Activated CD4-positive, alpha-beta T cell treated with anti-CD3 and anti-CD28 coated beads for 4 hours (primary cell): ENCODE measurements around the gene MRPL12.

ENCODE experiments used
- DNase-seq, 2 donors: peaks; one replicate each; pipeline ENCODE4 v3.0.0-alpha.2; 2020

MRPL12 gene

GRCh38 chr17:81683208-81683583 is 20.0 kb upstream of the MRPL12 start:
- DNase-seq, result no peak

GRCh38 chr17:81683584-81684441 is 19.4 kb upstream of the MRPL12 start, which contains the start of the genes ARL16 and HGS:
Gene ARL16, minus strand, starts transcription at chr17:81683797. Its CDS starts 44 bp downstream, at chr17:81683753.
Gene HGS, plus strand, starts transcription at chr17:81684011. Its CDS starts 56 bp downstream, at chr17:81684067.
- peak; percentile 96 to 97 for DNase-seq

- DNase-seq, result no peak
Observed at GRCh38 chr17:81684442-81684911, 18.7 kb upstream of the MRPL12 start.

GRCh38 chr17:81685108-81685507 is 18.1 kb upstream of the MRPL12 start:
- peak; percentile 53 to 60 for DNase-seq

GRCh38 chr17:81686614-81687013 is 16.6 kb upstream of the MRPL12 start:
- DNase-seq, result no peak

GRCh38 chr17:81687770-81688541 is 15.2 kb upstream of the MRPL12 start:
- DNase-seq, result no peak

GRCh38 chr17:81688616-81689015 is 14.6 kb upstream of the MRPL12 start:
- DNase-seq, result no peak

- DNase-seq, result no peak
Observed at GRCh38 chr17:81690066-81690465, 13.1 kb upstream of the MRPL12 start.

GRCh38 chr17:81690549-81690948 is 12.6 kb upstream of the MRPL12 start:
- no peak for DNase-seq

- DNase-seq, result no peak
Observed at GRCh38 chr17:81691196-81691595, 12.0 kb upstream of the MRPL12 start.

- no peak for DNase-seq
Observed at GRCh38 chr17:81691608-81692007, 11.6 kb upstream of the MRPL12 start.

- no peak for DNase-seq
Observed at GRCh38 chr17:81693509-81694210, 9.5 kb upstream of the MRPL12 start.

GRCh38 chr17:81694810-81695209 is 8.4 kb upstream of the MRPL12 start:
- no peak for DNase-seq

- DNase-seq, result no peak
Observed at GRCh38 chr17:81695211-81695610, 8.0 kb upstream of the MRPL12 start.

GRCh38 chr17:81695801-81696200 is 7.4 kb upstream of the MRPL12 start:
- no peak for DNase-seq

- DNase-seq, result no peak
Observed at GRCh38 chr17:81696218-81696941, 6.8 kb upstream of the MRPL12 start.

- DNase-seq, result no peak
Observed at GRCh38 chr17:81697261-81698044, 5.7 kb upstream of the MRPL12 start.

GRCh38 chr17:81700353-81701287 is 2.5 kb upstream of the MRPL12 start:
- no peak for DNase-seq

GRCh38 chr17:81701288-81702071 is 1.7 kb upstream of the MRPL12 start:
- no peak for DNase-seq
